ENCODE measurements around the gene SLC9A9. TPM values are rescaled to one million over a fixed set of nuclear protein-coding genes. Genes with fewer than 3 reads are reported as not detected.

The SLC9A9 gene
- polyA plus RNA-seq, 1 donor (not counting 4 experiments of a cell fraction or from before 2014, with no cell fraction given), result 5.2 TPM

DNA sequence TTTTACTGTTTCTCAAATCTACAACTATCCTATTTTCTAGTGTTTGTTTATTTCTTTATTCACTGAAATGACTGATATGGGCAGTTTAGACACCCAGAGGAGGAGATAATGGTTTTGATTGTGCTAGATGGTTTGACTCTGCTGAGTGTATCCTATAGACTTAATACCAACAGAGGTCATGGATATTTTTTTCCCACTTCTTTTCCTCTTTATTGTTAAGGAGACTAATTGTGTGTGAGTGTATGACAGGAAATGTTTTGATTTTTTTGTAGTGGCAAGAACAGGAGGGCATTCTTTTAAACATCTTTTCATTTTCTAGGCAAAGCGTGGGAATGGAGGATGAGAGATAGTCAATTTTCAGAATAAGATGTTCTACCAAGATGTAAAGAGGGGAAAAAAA lies 505.2 kb downstream of the SLC9A9 start:
- no peak for FAIRE-seq
- H3K4me3 ChIP-seq (ENCODE audit: control insufficient read depth in 2 of 3, extremely low read depth in 1 of 3, insufficient read depth in 2 of 3, low read depth in 1 of 3, low read length in 3 of 3), result no peak overlapping the region

DNA sequence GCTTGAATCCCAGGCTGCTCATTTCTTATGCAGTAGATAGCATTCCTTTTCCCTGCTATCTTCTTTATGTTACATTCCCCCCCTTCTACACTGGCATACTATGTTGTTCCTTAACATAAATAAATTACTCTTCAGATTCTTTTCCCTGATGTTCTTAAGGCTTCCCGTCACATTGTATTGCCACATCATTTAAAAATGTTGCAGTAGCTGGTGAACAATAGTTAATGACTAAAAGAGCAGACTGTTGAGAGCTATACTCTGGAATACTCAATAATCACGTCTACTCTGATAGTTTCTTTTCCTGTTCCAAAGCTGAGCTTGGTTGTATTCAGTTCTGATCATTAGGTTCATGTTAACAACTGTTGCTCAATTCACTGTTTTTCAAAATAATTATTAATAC lies 508.8 kb downstream of the SLC9A9 start:
- DNase-seq (ENCODE audit: low read depth, low spot score), result no peak
- no peak overlapping the region for H3K9ac ChIP-seq (ENCODE audit: control insufficient read depth, extremely low read depth, insufficient read depth, low read length)
- H3K4me3 ChIP-seq (ENCODE audit: control insufficient read depth in 2 of 3, extremely low read depth in 1 of 3, insufficient read depth in 2 of 3, low read depth in 1 of 3, low read length in 3 of 3), result no peak overlapping the region
- no peak for FAIRE-seq
- no peak overlapping the region for H3K4me2 ChIP-seq (ENCODE audit: control insufficient read depth, extremely low read depth, insufficient read depth, low read depth, low read length)
- H3K9me3 ChIP-seq (ENCODE audit: control insufficient read depth, low read depth, low read length), result no peaks in the 10 kb centered on the region
- H3K79me2 ChIP-seq (ENCODE audit: control insufficient read depth, insufficient read depth, low read length), result no peaks in the 10 kb centered on the region
- H3K4me1 ChIP-seq (ENCODE audit: control insufficient read depth, extremely low read depth, insufficient read depth, low read length), result no peaks in the 10 kb centered on the region
- no peak overlapping the region for H2AFZ ChIP-seq (ENCODE audit: control insufficient read depth, low read length)
- H3K36me3 ChIP-seq (ENCODE audit: control insufficient read depth in 2 of 2, extremely low read depth in 1 of 2, insufficient read depth in 2 of 2, low read length in 2 of 2), result no peaks in the 10 kb centered on the region
- H3K27ac ChIP-seq (ENCODE audit: control insufficient read depth, insufficient read depth, low read length), result no peak overlapping the region
- dilution Hi-C loops (cut with MboI; ENCODE audit: extremely low pct_ligation_motif_present, low sequenced_read_pairs), result no loop called here
- no peaks in the 10 kb centered on the region for H3K9me1 ChIP-seq (ENCODE audit: control insufficient read depth, extremely low read depth, insufficient read depth, low read length)
- H4K20me1 ChIP-seq (ENCODE audit: control insufficient read depth, extremely low read depth, insufficient read depth, low read length), result no peaks in the 10 kb centered on the region
- TF ChIP-seq EZH2 (IDR thresholded peaks at IDR 0.05; ENCODE audit: low read length), result no peak
- TF ChIP-seq, protein P1, sequence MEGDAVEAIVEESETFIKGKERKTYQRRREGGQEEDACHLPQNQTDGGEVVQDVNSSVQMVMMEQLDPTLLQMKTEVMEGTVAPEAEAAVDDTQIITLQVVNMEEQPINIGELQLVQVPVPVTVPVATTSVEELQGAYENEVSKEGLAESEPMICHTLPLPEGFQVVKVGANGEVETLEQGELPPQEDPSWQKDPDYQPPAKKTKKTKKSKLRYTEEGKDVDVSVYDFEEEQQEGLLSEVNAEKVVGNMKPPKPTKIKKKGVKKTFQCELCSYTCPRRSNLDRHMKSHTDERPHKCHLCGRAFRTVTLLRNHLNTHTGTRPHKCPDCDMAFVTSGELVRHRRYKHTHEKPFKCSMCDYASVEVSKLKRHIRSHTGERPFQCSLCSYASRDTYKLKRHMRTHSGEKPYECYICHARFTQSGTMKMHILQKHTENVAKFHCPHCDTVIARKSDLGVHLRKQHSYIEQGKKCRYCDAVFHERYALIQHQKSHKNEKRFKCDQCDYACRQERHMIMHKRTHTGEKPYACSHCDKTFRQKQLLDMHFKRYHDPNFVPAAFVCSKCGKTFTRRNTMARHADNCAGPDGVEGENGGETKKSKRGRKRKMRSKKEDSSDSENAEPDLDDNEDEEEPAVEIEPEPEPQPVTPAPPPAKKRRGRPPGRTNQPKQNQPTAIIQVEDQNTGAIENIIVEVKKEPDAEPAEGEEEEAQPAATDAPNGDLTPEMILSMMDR (optimal IDR thresholded peaks at IDR 0.05 in 1 of 3, IDR thresholded peaks at IDR 0.05 in 1 of 3, conservative IDR thresholded peaks at IDR 0.05 in 1 of 3; ENCODE audit: extremely low read depth in 1 of 3, insufficient read depth in 2 of 3, low read length in 3 of 3), result no peak
- H3K27me3 ChIP-seq (ENCODE audit: control insufficient read depth, extremely low read depth, insufficient read depth, low read length), result no peaks in the 10 kb centered on the region

More for the DNA sequence above, 505.2 kb downstream of the SLC9A9 start:
- Histone ChIP-seq H3K4me1 (ENCODE audit: control insufficient read depth, extremely low read depth, insufficient read depth, low read length) (no peaks in the 10 kb centered on the region), H3K9me3 (ENCODE audit: control insufficient read depth, low read depth, low read length) (no peaks in the 10 kb centered on the region), H3K9ac (ENCODE audit: control insufficient read depth, extremely low read depth, insufficient read depth, low read length) (no peak overlapping the region), H3K9me1 (ENCODE audit: control insufficient read depth, extremely low read depth, insufficient read depth, low read length) (no peaks in the 10 kb centered on the region), H3K4me2 (ENCODE audit: control insufficient read depth, extremely low read depth, insufficient read depth, low read depth, low read length) (no peak overlapping the region), H4K20me1 (ENCODE audit: control insufficient read depth, extremely low read depth, insufficient read depth, low read length) (no peaks in the 10 kb centered on the region), H3K27me3 (ENCODE audit: control insufficient read depth, extremely low read depth, insufficient read depth, low read length) (no peaks in the 10 kb centered on the region), H3K36me3 (ENCODE audit: control insufficient read depth in 2 of 2, extremely low read depth in 1 of 2, insufficient read depth in 2 of 2, low read length in 2 of 2) (no peaks in the 10 kb centered on the region), H3K79me2 (ENCODE audit: control insufficient read depth, insufficient read depth, low read length) (no peaks in the 10 kb centered on the region), H3K27ac (ENCODE audit: control insufficient read depth, insufficient read depth, low read length) (no peak overlapping the region), H2AFZ (ENCODE audit: control insufficient read depth, low read length) (no peak overlapping the region)
- dilution Hi-C loops (cut with MboI; ENCODE audit: extremely low pct_ligation_motif_present, low sequenced_read_pairs), result no loop called here
- TF ChIP-seq, protein P1 (optimal IDR thresholded peaks at IDR 0.05 in 1 of 3, IDR thresholded peaks at IDR 0.05 in 1 of 3, conservative IDR thresholded peaks at IDR 0.05 in 1 of 3; ENCODE audit: extremely low read depth in 1 of 3, insufficient read depth in 2 of 3, low read length in 3 of 3), result no peak
- no peak for TF ChIP-seq EZH2 (IDR thresholded peaks at IDR 0.05; ENCODE audit: low read length)
- no peak for DNase-seq (ENCODE audit: low read depth, low spot score)

All from keratinocyte (primary cell).